GM20431 (cell line): ENCODE measurements around the gene COL4A2.

ENCODE experiments used
- in situ Hi-C: fragments of 300-500 bp; cut with MseI, MboI; formaldehyde crosslinking; loops from one replicate; pipeline ENCODE4 v1.15.0; 2020; ENCODE audit warnings: low sequenced_read_pairs; ENCODE audit not compliant: unreplicated experiment

COL4A2 gene

GRCh38 chr13:110426735-110427134, 119.7 kb downstream of the COL4A2 start:
- in situ Hi-C loops: no loop called here

DNA sequence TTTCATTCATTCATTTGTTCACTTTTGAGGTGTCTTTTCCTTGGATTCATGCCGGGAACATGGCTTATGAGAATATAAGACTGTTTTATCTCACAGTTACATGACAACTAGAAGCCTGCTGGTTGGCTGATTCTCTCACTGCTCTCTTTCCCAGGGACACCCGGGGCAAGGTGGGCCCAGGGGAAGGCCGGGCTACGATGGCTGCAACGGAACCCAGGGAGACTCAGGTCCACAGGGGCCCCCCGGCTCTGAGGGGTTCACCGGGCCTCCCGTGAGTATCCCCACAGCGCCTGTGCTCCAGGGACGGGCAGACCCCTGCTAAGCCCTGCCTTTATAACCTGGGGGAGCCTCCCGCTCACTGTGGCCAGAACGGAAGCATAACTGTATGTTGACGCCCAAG, 121.2 kb downstream of the COL4A2 start:
- in situ Hi-C loops: no loop called here

DNA sequence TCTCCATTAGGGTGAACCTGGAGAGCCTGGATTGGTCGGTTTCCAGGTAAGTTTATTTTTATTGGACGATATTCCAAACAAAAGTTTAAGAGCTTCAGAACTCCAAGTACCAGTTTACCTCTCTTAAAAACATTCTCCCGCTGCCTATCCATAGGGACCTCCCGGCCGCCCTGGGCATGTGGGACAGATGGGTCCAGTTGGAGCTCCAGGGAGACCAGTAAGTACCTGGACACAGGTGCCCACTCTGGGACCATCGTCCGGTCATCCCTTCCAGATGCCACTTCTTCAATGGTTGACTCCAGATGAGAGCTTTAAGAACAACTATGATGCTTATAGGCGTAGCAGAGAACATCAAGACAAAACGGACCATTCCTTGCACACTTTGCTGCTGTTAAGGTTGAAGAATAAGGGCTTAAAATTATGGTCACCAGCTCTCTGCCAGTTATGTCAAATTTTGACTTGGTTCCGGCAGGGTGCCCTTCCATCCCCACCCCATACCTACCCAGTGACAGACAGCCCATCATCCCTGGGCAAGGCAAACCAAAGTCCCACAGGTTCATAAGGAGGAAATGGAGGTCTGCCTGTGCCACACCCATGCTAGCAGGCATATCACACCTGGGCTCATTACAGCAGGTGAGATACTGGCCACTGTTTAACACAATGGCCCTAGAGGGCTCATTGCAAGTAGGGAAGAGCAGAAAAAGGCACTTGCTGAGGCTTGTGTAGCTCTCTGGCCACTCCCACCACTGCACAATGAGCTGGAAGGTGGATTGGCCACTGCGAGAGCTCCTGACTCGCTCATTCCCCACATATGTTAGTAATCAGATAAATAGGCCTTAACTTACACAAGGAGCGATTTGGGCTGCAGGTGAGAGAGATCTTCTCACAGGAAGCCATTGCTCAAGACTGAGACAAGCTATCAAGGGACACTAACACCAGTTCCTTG, 123.6 kb downstream of the COL4A2 start:
- in situ Hi-C loops: no loop called here

DNA sequence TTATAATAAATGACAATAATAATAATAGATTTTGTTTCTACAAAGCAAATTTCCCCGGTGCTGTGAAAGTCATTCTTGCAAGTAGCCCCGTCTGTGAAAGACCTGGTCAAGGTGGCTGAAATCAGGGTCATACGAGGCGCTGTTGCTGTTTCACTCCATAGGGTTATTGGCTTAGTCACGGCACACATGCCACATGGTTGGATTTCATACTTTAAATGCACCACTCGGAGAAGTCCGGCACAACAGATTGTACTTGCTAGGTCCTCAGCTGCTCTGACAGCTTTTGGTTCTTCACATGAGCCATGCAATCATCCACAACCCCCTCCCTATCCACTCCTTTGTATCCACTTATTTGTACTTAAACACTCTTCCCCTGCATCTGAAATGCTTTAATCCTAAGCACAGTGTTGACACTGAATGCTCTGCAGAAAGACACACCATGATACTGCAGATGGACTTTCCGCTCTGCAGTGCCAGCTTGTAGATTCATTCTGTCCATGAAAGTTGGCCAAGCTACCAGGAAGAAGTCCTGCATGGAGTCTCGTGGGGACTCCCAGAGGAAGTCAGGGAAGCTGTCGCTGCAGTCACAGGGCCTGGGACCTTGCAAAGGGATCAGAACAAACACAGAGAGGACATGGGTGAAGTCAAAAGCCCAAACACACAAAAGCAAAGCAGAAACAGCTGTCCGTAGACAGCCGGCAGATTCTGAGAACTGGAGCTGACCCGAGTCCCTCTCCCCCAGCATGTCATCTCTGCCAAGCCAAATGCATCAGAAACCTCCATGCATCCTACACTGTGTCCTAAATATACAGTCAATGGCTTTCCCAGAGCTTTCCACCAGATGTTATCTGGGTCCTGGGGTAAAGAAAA, 124.6 kb downstream of the COL4A2 start:
- in situ Hi-C loops: no loop called here

DNA sequence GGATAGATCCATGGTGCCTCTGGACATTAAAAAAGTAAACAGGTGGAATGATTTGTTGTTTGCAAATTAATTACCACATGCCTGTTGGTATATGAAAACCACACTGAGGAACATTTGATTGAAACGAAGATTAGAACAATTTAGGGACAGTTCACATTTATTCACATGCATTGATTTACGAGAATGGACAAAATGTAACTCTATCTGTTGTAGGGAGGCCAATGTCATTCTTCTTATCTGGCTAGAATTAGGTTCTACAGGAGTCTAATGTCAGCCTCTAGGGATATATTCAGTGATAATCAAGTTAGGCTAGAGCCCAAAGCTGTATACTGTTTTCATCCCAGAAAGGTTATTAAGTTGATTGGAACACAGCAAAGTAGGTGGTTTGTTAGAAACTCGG, 125.4 kb downstream of the COL4A2 start:
- in situ Hi-C loops: no loop called here

GRCh38 chr13:110433014-110433413, 125.9 kb downstream of the COL4A2 start:
- in situ Hi-C loops: no loop called here

DNA sequence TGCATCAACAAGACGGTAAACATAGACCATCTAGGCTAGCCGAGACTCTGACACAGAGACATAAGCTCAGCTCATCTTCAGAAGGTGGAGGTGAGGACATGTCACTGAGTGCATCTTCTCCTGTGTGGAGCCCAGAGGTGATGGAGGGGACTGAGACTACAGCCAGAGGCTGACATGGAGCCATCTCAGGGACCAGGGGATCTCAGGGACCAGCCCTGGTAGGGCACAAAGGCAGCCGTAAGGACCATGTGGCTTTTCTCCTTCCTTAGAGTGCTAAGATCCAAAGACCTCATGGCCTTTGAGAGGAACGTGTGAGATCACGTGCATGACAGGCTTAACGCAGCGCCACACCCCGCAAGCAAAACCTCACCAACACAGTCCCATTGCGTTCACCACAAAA, 127.5 kb downstream of the COL4A2 start:
- in situ Hi-C loops: no loop called here

- in situ Hi-C loops: no loop called here
Observed at GRCh38 chr13:110435331-110435730, 128.2 kb downstream of the COL4A2 start.

GRCh38 chr13:110436276-110436675, 129.2 kb downstream of the COL4A2 start:
- in situ Hi-C loops: no loop called here

- in situ Hi-C loops: no loop called here
Observed at GRCh38 chr13:110436786-110437370, 129.8 kb downstream of the COL4A2 start.

- in situ Hi-C loops: no loop called here
Observed at GRCh38 chr13:110438211-110438610, 131.1 kb downstream of the COL4A2 start.

GRCh38 chr13:110438776-110439175, 131.7 kb downstream of the COL4A2 start:
- in situ Hi-C loops: no loop called here

- in situ Hi-C loops: no loop called here
Observed at GRCh38 chr13:110440946-110441731, 134.1 kb downstream of the COL4A2 start.

DNA sequence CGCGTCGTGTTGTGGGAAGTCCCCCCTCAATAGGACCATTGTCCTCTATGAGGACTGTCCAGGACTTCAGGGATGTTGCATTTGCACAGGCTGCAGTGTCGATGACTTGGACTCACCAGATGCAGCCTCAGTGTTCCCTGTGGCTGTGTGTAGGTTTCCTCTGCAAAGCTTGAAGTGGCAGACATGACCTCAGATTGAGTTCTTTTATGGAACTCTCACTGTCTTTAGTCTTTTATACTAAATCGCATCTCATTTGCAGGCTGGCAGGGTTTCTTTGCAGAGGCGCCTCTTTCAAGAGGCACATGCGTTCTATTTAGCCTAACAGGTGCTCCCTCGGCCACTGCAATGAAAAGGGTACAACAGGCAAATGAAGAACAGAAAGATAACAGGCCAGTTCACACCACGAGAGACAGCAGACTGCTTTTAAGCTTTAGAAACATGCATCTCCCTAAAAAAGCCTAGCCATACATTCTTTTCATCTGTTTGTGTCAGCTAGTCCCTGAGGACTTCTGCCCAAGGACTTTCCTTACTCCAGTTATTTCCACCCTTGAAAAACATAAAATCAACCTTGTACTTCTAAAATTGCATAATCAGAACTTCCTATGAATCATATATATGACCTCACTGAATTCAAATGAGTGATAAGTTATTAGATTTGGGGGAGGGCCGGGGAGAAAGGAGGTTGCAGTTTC, 136.0 kb downstream of the COL4A2 start:
- in situ Hi-C loops: no loop called here

GRCh38 chr13:110443622-110444225, 136.6 kb downstream of the COL4A2 start:
- in situ Hi-C loops: no loop called here

DNA sequence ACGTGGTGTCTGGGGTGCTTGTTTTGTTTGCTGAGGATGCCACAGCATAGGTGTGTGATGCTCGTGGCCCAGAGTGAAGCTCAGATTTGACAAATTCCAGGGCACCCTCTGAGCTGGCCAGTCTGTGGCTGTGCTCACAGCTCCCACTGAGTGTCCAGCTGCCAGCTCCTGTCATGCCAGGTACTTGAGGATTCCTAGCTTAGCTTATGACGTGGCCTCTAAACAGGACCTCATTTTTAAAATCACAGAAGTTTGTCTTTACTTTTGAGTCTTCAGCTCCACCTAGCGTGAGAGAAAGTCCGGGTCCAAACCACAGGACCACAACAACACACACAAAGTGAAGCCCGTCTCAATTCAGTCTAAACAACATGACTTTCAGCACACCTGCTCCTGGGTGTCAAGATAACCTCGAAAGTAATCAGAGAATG, 137.2 kb downstream of the COL4A2 start:
- in situ Hi-C loops: no loop called here

DNA sequence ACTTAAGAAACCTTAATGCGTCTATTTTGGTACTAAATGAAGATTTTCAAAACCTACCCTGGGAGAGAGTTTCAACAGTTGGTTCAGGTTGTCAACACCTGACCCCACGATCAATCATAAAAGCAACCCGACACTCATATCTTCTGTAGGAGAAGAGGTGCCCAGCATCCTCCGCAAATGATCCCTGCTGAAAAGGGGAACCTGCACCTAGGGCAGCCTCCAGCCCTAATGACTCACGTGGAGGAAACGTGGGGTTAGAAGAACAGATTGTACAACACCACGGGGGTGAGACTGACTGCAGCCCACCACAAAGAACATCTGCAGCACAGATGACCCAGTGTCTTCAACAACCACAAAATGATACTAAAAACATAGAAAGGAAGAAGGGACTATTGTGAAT, 138.1 kb downstream of the COL4A2 start:
- in situ Hi-C loops: no loop called here

- in situ Hi-C loops: no loop called here
Observed at GRCh38 chr13:110445722-110446574, 138.9 kb downstream of the COL4A2 start.
